ENCODE measurements around the gene RNF152.

The RNF152 gene

GRCh38 chr18:61825386-61825785 lies 67.4 kb downstream of the RNF152 start:
- TF ChIP-seq CTCF (IDR thresholded peaks at IDR 0.05): no peak
- Histone ChIP-seq H3K4me3 (no peak overlapping the region), H3K27ac (no peak overlapping the region)
- no peak for DNase-seq (ENCODE audit: low spot score)

- no peak for TF ChIP-seq CTCF (IDR thresholded peaks at IDR 0.05)
- DNase-seq (ENCODE audit: low spot score): no peak
- Histone ChIP-seq H3K4me3 (no peak overlapping the region), H3K27ac (no peak overlapping the region)
Observed at GRCh38 chr18:61824733-61825363, 68.0 kb downstream of the RNF152 start.

- TF ChIP-seq CTCF (IDR thresholded peaks at IDR 0.05): no peak
- DNase-seq (ENCODE audit: low spot score): no peak
- Histone ChIP-seq H3K27ac (no peak overlapping the region), H3K4me3 (no peak overlapping the region)
Observed at GRCh38 chr18:61823595-61823994, 69.2 kb downstream of the RNF152 start.

- Histone ChIP-seq H3K4me3 (no peak overlapping the region), H3K27ac (no peak overlapping the region)
- no peak for TF ChIP-seq CTCF (IDR thresholded peaks at IDR 0.05)
- no peak for DNase-seq (ENCODE audit: low spot score)
Observed at GRCh38 chr18:61822879-61823278, 69.9 kb downstream of the RNF152 start.

GRCh38 chr18:61821748-61822147 lies 71.1 kb downstream of the RNF152 start:
- DNase-seq (ENCODE audit: low spot score): no peak
- H3K27ac ChIP-seq: no peak overlapping the region
- no peak for TF ChIP-seq CTCF (IDR thresholded peaks at IDR 0.05)
- H3K4me3 ChIP-seq: no peak overlapping the region

- no peak for TF ChIP-seq CTCF (IDR thresholded peaks at IDR 0.05)
- Histone ChIP-seq H3K27ac (peak overlapping the region in 1 of 2 donors; percentile 21), H3K4me3 (no peak overlapping the region)
- DNase-seq (ENCODE audit: low spot score): no peak
Observed at GRCh38 chr18:61820882-61821281, 71.9 kb downstream of the RNF152 start.

- no peak for TF ChIP-seq CTCF (IDR thresholded peaks at IDR 0.05)
- no peak overlapping the region for H3K27ac ChIP-seq
Observed at GRCh38 chr18:61817086-61817485, 75.7 kb downstream of the RNF152 start.

More at GRCh38 chr18:61817086-61817485, 75.7 kb downstream of the RNF152 start:
- H3K4me3 ChIP-seq: no peak overlapping the region
- DNase-seq (ENCODE audit: low spot score): no peak
